ENCODE results near the gene SFT2D1.

SFT2D1 gene

GRCh38 chr6:166270706-166271375, 71.5 kb downstream of the SFT2D1 start:
- H3K4me3 ChIP-seq (ENCODE audit: low read depth, low read length), result no peak overlapping the region
- DNase-seq (ENCODE audit: low read depth), result no peak
- TF ChIP-seq POLR2A (IDR thresholded peaks at IDR 0.05; ENCODE audit: extremely low read depth, insufficient read length) (no peak), MYC (IDR thresholded peaks at IDR 0.05; ENCODE audit: low read depth, low read length) (no peak), MAX (IDR thresholded peaks at IDR 0.05; ENCODE audit: low read depth, low read length) (no peak), CTCF (IDR thresholded peaks at IDR 0.05; ENCODE audit: low read depth, low read length) (no peak)
